ENCODE results near the gene EXOC6.

GRCh38 chr10:92834986-92835385 lies 13.3 kb upstream of the EXOC6 start:
- TF ChIP-seq CTCF (IDR thresholded peaks at IDR 0.05) (no peak), EP300 (IDR thresholded peaks at IDR 0.05) (no peak), POLR2AphosphoS5 (IDR thresholded peaks at IDR 0.05) (no peak), POLR2A (IDR thresholded peaks at IDR 0.05) (no peak)
